GM19328 (cell line): ENCODE results near the gene CYP2E1.
"Not testable (repeated sequence)": the region's sequence is repeated elsewhere in the genome, so short reads cannot be mapped to it uniquely, and the experiment has no call there.

ENCODE experiments used
- ATAC-seq: cut with Tn5 transposase; IDR thresholded peaks from one replicate; pipeline ENCODE4 v1.9.1; 2021; ENCODE audit warnings: mild to moderate bottlenecking, moderate library complexity; ENCODE audit not compliant: unreplicated experiment

The CYP2E1 gene

GRCh38 chr10:133568831-133569527 lies 41.8 kb downstream of the CYP2E1 start:
- ATAC-seq: not testable (repeated sequence)

- ATAC-seq: not testable (repeated sequence)
These were observed 42.6 kb downstream of the CYP2E1 start for GRCh38 chr10:133569801-133570200.

GRCh38 chr10:133572055-133572454 lies 44.9 kb downstream of the CYP2E1 start:
- not testable (repeated sequence) for ATAC-seq

DNA sequence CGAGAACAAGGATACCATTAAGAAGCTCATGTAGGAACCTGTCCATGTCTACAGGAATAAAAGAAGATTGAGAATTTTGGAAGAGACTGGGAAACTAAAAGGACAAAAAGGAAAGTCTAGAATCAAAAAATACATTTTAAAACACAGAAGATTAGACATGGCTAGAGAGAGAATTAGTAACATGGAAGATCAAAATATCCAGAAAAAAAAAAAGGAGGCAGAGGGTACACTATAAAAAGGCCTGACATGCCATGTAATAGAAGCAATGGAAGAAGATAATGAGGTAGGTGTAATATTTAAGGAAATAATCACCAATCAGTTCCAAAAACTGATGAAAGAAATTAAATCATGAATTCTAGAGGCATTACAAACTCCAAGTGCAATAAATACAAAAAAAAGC lies 46.3 kb downstream of the CYP2E1 start:
- not testable (repeated sequence) for ATAC-seq

DNA sequence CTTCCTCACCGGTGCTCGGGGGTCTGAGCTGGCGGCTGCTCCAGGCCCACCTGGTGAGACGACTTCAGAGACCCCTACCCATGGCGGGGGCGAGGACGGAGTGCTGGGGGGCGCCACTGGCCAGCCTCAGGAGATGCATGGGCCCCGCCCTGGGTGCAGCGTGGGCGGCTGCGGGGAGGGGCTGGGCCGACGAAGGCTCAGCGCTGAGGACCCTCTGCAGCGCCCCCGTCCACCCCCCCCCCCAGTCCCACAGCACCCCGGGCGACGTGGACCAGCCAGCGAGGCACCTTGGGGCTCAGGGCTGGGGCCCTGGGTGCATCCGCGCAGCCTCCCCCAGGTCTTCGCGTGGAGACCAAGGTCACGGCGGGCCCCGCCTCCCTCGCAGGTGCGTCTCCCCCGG lies 49.9 kb downstream of the CYP2E1 start:
- ATAC-seq: not testable (repeated sequence)
